Activated T-cell treated with anti-CD3 and anti-CD28 coated beads for 1 hour (primary cell): ENCODE data around the gene FARP1.

Source experiments
- DNase-seq: peaks from one replicate; pipeline ENCODE4 v3.0.0-alpha.2; 2020; ENCODE audit warnings: low read depth

FARP1 gene

GRCh38 chr13:98173431-98174152 lies 30.7 kb downstream of the FARP1 start:
- DNase-seq, result no peak

DNA sequence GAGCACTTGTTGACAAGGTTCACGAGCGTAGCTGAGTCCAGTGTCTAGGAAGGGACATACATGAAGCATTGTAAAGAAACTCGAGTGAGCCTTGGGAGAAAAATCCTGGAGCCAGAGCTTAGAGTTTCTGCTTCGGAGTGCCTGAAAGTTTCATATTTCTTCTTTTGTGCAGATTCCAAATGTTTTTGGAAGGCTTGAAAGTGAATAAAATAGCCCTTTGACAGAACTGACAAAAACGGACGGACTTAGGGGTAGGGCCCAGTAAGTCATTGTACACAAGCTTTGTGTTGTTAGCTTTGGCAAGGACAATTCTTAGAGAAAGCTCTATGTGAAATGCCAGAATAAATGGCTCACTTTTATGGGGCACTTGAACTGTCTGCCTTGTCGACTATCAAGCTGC lies 31.4 kb downstream of the FARP1 start:
- DNase-seq, result no peak

DNA sequence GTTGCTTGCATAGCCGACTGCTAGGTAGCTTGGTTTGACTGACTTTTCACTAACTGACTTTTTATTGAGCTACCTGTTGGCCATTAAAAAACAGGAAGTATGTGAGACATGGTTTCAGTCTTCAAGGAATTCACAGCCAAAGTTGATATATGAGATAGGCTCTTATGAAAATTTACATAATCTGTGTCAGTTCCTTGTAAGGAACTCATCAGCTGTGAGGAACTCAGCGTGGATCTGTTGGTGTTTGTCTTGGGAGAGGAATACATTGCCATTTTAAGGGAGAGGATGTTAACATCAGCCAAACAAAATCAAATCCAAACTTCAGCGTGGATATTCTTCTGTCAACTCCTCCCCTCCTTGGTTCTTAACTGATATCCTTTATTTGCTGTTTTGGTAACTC lies 32.1 kb downstream of the FARP1 start:
- no peak for DNase-seq

GRCh38 chr13:98175823-98176222 lies 32.9 kb downstream of the FARP1 start:
- no peak for DNase-seq

DNA sequence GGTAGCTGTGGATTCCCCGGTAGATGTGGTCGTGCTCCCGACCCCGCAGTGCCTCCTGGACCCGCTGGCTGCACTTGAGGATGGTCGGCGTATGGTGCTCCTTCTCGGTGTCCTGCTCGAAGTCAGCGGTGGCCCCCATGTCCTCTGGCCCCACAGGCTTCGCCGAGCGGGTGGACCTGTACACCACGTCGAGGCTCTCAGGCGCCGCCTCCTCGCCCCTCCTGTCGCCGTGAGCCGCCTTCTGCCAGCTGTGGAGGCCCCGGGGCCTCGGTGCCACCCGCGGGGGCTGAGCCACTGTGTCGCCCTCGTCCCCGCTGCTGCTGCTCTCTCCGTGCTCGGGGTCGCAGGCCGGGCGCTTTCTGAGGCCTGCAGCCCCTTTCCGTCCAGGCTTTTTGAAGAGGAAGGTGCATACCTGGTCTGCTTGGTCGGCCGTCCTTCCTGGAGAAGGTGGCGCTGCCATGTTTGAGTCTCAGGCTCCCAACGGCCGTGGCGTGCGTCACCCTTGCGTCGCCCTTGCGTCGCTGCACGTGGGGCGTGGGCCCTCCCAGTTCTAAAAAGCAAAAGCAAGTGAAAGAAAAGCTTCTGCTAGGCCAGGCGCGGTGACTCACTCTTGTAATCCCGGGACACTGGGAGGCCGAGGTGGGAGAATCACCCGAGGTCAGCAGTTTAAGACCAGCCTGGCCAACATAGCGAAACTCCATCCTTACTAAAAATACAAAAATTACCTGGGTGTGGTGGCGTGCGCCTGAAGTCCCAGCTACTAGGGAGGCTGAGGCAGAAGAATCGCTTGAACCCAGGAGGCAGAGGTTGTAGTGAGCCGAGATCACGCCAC lies 34.1 kb downstream of the FARP1 start, which contains the start of gene RNF113B:
TSS of gene RNF113B (minus strand) at position 493 of the 832 bp plus-strand sequence. CDS start at position 460, 33 bp downstream.
- DNase-seq, result no peak

DNA sequence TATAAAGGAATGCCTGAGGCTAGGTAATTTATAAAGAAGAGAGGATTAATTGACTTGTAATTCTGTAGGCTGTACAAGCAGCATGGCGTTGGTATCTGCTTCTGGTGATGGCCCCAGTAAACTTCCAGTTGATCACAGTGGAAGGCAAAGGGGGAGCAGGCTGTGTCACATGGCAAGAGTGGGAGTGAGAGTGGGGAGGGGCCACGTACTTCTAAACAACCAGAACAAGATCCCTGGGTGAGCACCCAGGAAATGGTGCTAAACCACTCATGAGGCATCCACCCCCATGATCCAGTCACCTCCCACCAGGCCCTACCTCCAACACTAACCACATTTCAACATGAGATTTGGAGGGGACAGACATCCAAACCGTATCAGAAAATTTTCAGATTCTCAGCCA lies 37.2 kb downstream of the FARP1 start:
- DNase-seq, result no peak

GRCh38 chr13:98181111-98181815 lies 38.4 kb downstream of the FARP1 start:
- DNase-seq, result no peak

GRCh38 chr13:98182153-98182552 lies 39.3 kb downstream of the FARP1 start:
- DNase-seq, result no peak

DNA sequence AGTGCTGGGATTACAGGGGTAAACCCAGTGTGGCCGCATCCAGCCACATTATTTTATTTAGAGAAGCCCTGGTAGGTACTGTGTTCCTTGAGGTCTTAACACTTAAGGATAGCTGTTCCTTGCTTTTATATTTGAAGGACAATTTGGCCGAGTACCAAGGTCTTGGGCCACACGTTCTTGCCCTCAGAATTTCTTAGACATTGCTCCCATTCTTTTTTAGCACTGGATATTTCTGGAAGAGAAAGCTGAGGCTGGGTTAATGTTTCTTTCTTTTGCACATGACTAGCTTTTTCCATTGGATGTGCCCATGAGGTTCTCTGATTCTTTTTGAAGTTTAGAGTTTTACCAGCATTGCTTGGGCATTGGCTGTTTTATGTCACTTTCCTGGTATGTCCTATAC lies 39.7 kb downstream of the FARP1 start:
- no peak for DNase-seq

- DNase-seq, result no peak
These were observed 41.9 kb downstream of the FARP1 start for GRCh38 chr13:98184792-98185191.

GRCh38 chr13:98187155-98187964 lies 44.5 kb downstream of the FARP1 start:
- no peak for DNase-seq

DNA sequence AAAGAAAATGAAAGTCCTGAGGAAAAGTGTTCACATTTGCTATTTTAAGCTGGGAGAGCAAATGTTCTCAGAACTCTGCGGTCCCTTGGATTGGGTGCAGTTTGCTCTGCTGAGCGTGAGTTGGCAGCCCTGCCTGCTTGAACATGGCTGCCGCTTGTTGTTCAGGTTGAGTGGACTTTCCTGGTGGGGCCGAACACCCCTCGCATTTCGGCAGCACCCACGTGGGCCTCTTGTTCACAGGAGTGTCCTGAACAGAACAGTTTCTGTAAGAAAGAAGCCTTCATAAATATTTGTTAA lies 45.0 kb downstream of the FARP1 start:
- DNase-seq, result no peak

DNA sequence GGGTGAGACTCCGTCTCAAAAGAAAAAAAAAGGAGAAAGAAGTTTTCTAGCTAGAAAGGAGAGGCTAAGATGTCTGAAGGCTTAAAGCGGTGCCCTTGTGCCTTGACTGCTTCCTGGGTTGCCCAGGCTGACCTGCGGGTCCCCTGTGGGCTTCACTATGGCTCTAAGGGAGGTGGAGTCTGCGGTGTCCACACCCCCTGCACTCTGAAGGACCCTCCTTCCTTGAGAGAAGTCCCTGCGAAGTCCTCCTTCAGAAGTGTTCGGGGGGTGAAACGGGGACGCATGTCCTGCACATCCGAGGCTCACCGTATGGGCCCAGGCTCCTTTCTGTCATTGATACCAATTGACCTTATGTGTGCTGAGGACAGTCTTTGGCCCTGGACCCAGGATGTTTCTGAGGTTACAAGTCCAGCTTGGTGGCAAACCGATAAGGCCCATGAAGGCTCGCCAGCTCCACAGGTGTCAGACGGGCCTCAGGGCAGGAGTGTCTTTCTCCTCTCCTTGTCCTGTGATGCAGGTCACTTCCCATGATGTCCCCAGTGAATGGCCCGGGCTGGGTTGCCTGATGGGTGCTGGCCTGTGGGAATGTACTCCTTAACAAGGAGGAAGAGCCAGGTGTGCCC lies 45.8 kb downstream of the FARP1 start:
- no peak for DNase-seq

- no peak for DNase-seq
These were observed 47.1 kb downstream of the FARP1 start for GRCh38 chr13:98189841-98190505.

DNA sequence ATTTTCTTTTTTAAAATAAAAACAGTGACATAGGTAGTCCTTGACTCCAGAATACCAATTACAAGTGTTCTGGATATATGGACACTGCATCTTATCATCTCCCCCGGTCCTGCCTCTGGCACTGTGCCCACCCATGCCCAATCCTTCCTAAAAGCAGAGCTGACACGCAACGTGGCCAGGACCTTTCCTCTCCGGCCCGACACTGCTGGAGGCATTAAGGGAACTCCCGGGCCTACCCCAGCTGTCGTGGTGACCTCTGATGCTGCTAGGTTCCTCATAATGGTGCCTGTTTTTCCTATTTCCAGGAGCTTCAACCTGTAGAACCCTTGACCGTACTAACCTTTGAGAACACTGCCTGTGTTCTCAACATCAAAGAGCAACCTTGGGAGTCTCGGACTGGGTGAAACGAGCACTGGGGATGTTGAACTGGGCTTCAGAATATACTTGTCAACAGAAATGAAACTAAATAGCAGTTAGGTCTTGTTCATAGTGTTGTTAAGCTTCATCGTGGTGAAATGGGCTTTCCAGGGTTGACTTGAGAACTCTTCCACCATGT lies 48.1 kb downstream of the FARP1 start:
- no peak for DNase-seq

DNA sequence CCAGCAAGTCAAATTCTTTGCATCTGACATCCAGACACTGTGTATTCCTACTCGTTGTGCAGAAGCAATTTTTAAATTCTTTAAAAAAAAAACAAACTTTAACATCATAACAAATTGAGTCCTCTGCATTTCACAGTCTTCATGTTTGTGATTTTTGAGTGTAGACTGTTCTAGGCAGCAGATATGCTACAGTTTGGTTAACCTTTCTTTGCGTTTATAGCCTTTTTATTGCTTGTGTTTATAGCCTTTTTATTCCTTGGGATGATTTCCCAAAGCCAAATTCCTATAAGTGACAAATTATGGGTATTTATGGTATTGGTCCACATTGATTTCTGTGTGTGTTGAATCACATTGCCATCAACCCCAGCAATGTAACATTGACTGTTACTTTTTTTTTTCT lies 49.1 kb downstream of the FARP1 start:
- no peak for DNase-seq

DNA sequence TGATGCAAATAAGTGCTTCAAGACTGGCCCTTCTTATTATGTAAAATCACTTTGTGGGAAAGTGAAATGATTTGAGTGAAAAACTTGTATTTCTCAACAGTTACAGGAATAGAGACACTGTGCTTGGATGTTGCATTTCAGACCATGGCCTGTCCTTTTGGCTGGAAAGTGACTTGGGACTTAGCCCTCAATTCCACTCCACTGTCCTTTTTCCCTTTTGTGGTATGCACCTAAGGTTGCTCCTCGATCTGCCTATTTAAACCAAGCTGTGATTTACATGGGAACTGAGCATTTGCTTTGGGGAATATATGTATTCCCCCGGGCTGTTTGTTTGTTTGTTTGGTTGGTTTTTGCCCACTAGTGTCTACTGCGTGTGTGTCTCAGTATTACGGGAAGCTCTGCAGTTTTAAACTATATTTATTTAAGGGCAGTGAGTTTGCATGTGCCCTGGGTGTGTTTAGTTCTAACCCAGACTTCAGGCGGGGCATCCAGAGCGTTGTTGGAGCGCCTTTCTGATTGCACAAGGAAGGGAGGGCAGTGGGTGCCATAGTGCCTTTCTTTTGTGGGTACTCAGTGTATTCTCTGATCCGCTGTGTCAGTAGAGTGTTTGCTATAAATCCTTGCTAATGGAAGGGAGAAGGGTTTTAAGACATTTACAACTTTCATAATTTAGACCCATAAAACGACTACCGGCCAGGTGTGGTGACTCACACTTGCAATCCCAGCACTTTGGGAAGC lies 52.3 kb downstream of the FARP1 start:
- DNase-seq, result no peak

- no peak for DNase-seq
These were observed 55.8 kb downstream of the FARP1 start for GRCh38 chr13:98198683-98199082.

DNA sequence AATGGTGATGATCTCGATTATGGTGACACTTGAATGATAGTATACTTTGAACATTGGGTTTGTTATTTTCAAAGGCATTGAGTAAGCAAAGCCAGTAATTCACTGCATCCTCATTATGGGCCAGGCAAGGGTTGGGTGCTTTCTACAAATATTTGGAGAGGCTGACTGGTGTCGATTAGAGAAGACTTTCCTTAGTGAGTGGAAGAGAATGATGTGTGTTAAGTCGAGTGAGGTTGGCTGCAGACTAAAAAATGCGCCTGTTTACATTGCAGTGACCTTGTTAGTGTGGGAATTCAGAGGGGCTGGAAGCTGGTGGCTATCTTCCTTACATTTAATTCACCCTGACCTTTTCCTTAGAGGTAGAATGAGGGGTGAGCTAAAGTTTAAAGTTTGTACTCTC lies 56.6 kb downstream of the FARP1 start:
- DNase-seq, result no peak
